HEK293 (cell line): ENCODE measurements around the gene CHST1.

ENCODE experiments used
- CTCF ChIP-seq: fragments of 450-650 bp; formaldehyde crosslinking; IDR thresholded peaks from 2 replicates; pipeline ENCODE4 v1.5.1; 2016; ENCODE audit warnings: missing biosample characterization, missing genetic modification characterization
- GLIS2 ChIP-seq: fragments of 450-650 bp; formaldehyde crosslinking; IDR thresholded peaks from 2 replicates; pipeline ENCODE4 v1.5.1; 2016; ENCODE audit warnings: missing biosample characterization, missing genetic modification characterization
- PATZ1 ChIP-seq: fragments of 450-650 bp; formaldehyde crosslinking; IDR thresholded peaks from 2 replicates; pipeline ENCODE4 v1.5.1; 2016; ENCODE audit warnings: missing biosample characterization, missing genetic modification characterization
- YY2 ChIP-seq: fragments of 450-650 bp; formaldehyde crosslinking; IDR thresholded peaks from 2 replicates; pipeline ENCODE4 v1.5.1; 2016; ENCODE audit warnings: missing biosample characterization, missing genetic modification characterization
- ZBTB26 ChIP-seq: fragments of 450-650 bp; formaldehyde crosslinking; optimal IDR thresholded peaks from 2 replicates; pipeline ENCODE3; 2016; ENCODE audit warnings: missing biosample characterization, mild to moderate bottlenecking, missing genetic modification characterization
- ZBTB49 ChIP-seq: fragments of 450-650 bp; formaldehyde crosslinking; IDR thresholded peaks from 2 replicates; pipeline ENCODE4 v1.5.1; 2016; ENCODE audit warnings: missing biosample characterization, missing genetic modification characterization, low read depth
- ZBTB6 ChIP-seq: fragments of 450-650 bp; formaldehyde crosslinking; IDR thresholded peaks from 2 replicates; pipeline ENCODE4 v1.5.1; 2017; ENCODE audit warnings: missing biosample characterization, missing genetic modification characterization
- ZFP37 ChIP-seq: fragments of 450-650 bp; formaldehyde crosslinking; IDR thresholded peaks from 2 replicates; pipeline ENCODE4 v1.5.1; 2016; ENCODE audit warnings: missing biosample characterization, missing genetic modification characterization
- ZNF133 ChIP-seq: fragments of 450-650 bp; formaldehyde crosslinking; IDR thresholded peaks from 2 replicates; pipeline ENCODE4 v1.5.1; 2016; ENCODE audit warnings: missing biosample characterization, missing genetic modification characterization
- ZNF274 ChIP-seq, 2 experiments: fragments of 200-500 bp in 1 of 2; fragments of 450-650 bp in 1 of 2; sonication (Bioruptor generic) in 1 of 2; formaldehyde crosslinking in 1 of 2; IDR thresholded peaks; 2 replicates each; pipeline versions ENCODE4 v1.5.1 to v1.6.1; 2014 to 2016; ENCODE audit warnings: borderline replicate concordance in 1 of 2, inconsistent platforms in 1 of 2, low read length in 1 of 2, missing biosample characterization in 1 of 2, missing genetic modification characterization in 1 of 2
- ZNF280C ChIP-seq: fragments of 450-650 bp; formaldehyde crosslinking; IDR thresholded peaks from 2 replicates; pipeline ENCODE4 v1.5.1; 2016; ENCODE audit warnings: missing biosample characterization, missing genetic modification characterization
- ZNF530 ChIP-seq: fragments of 450-650 bp; formaldehyde crosslinking; IDR thresholded peaks from 2 replicates; pipeline ENCODE4 v1.5.1; 2016; ENCODE audit warnings: low read depth, missing biosample characterization, missing genetic modification characterization

- TF ChIP-seq ZNF274 (IDR thresholded peaks at IDR 0.05; ENCODE audit: low read length) (no peak), ZNF274 (tag by site-specific recombination; IDR thresholded peaks at IDR 0.05; ENCODE audit: borderline replicate concordance) (no peak), CTCF (no peak), ZFP37 (no peak), ZBTB6 (no peak), YY2 (tag by site-specific recombination) (no peak), ZNF280C (tag by site-specific recombination) (no peak), ZBTB26 (tag by site-specific recombination) (no peak), GLIS2 (no peak), PATZ1 (no peak), ZBTB49 (tag by site-specific recombination) (no peak), ZNF133 (tag by site-specific recombination) (no peak), ZNF530 (no peak)
Observed at GRCh38 chr11:45659818-45660160, 5.6 kb downstream of the CHST1 start.
